PFSK-1 (cell line): ENCODE measurements around the gene CLEC2B.

Experiments used
- FOXP2 ChIP-seq: optimal IDR thresholded peaks from 2 replicates; pipeline ENCODE3; 2011; ENCODE audit warnings: borderline replicate concordance, control low read depth, inconsistent platforms; ENCODE audit not compliant: insufficient read depth; ENCODE audit errors: extremely low read length, extremely low read depth
- POLR2AphosphoS5 ChIP-seq: IDR thresholded peaks from 2 replicates; pipeline ENCODE4 v1.6.1; 2012; ENCODE audit warnings: low read depth, mild to moderate bottlenecking, control low read depth, low read length, moderate library complexity
- SIN3A ChIP-seq: IDR thresholded peaks from 2 replicates; pipeline ENCODE4 v1.6.1; 2012; ENCODE audit warnings: mild to moderate bottlenecking, low read length, moderate library complexity, borderline replicate concordance; ENCODE audit not compliant: insufficient read depth
- TAF1 ChIP-seq: IDR thresholded peaks from 2 replicates; pipeline ENCODE4 v1.6.1; 2012; ENCODE audit warnings: low read length, control low read depth, borderline replicate concordance; ENCODE audit not compliant: insufficient read depth
- TF ChIP-seq, protein P1 (sequence below), 2 experiments: IDR thresholded peaks; 2 replicates each; pipeline versions ENCODE4 v1.6.1 to v1.8.0; 2011 to 2012; ENCODE audit warnings: low read depth in 2 of 2, low read length in 2 of 2, control low read depth in 1 of 2, inconsistent platforms in 1 of 2, mild to moderate bottlenecking in 1 of 2, moderate library complexity in 1 of 2; ENCODE audit not compliant: insufficient read depth in 1 of 2

The CLEC2B gene

DNA sequence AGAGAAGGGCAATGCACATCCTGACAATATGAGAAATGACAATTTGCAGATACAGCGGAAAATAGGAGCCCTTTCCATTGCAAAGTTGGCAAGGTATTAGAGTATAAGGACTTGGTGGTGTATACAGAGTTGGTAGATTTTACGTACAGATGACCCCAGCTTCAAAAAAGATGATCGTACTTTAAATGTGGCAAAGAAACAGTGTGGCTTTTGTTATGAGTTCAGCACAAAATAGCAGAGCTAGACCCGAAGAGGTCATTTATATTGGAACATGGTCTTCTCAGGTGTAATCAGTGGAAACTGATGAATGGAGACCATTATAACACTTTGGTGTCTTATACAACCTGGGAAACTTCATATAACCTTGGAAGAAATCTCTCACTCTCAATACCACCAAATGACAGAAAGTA is 2.3 kb downstream of the CLEC2B start:
- no peak for TF ChIP-seq FOXP2
- TF ChIP-seq TAF1 = no peak
- no peak for TF ChIP-seq SIN3A
- no peak for TF ChIP-seq POLR2AphosphoS5
- TF ChIP-seq, protein P1, sequence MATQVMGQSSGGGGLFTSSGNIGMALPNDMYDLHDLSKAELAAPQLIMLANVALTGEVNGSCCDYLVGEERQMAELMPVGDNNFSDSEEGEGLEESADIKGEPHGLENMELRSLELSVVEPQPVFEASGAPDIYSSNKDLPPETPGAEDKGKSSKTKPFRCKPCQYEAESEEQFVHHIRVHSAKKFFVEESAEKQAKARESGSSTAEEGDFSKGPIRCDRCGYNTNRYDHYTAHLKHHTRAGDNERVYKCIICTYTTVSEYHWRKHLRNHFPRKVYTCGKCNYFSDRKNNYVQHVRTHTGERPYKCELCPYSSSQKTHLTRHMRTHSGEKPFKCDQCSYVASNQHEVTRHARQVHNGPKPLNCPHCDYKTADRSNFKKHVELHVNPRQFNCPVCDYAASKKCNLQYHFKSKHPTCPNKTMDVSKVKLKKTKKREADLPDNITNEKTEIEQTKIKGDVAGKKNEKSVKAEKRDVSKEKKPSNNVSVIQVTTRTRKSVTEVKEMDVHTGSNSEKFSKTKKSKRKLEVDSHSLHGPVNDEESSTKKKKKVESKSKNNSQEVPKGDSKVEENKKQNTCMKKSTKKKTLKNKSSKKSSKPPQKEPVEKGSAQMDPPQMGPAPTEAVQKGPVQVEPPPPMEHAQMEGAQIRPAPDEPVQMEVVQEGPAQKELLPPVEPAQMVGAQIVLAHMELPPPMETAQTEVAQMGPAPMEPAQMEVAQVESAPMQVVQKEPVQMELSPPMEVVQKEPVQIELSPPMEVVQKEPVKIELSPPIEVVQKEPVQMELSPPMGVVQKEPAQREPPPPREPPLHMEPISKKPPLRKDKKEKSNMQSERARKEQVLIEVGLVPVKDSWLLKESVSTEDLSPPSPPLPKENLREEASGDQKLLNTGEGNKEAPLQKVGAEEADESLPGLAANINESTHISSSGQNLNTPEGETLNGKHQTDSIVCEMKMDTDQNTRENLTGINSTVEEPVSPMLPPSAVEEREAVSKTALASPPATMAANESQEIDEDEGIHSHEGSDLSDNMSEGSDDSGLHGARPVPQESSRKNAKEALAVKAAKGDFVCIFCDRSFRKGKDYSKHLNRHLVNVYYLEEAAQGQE (IDR thresholded peaks at IDR 0.05; ENCODE audit: insufficient read depth in 1 of 2, low read depth in 2 of 2, low read length in 2 of 2) = no peak

DNA sequence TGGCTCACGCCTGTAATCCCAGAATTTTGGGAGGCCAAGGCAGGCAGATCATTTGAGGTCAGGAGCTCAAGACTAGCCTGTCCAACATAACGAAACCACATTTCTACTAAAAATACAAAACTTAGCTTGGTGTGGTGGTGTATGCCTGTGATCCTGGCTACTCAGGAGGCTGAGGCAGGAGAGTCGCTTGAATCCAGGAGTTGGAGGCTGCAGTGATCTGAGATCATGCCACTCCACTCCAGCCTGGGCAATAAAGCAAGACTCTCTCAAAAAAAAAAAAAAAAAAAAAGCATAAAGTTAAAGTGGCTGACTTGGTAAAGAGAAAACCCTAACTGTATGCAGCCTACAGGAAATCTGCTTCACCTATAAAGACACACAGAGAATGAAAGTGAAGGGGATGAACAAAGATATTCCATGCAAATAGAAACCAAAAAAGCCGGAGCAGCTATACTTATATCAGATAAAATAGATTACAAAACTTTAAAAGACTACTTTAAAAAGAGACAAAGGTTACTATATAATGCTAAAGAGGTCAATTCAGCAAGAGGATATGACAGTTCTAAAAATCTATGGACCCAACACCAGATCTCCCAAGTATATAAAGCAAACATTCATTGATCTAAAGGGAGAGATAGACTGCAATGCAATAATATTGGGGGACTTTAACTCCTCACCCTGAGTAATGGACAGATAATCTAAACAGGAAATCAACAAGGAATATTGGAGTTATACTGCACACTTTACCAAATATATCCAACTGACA is 4.1 kb downstream of the CLEC2B start:
- no peak for TF ChIP-seq SIN3A
- TF ChIP-seq TAF1 = no peak
- no peak for TF ChIP-seq FOXP2
- TF ChIP-seq POLR2AphosphoS5 = no peak
- TF ChIP-seq, protein P1 (IDR thresholded peaks at IDR 0.05; ENCODE audit: insufficient read depth in 1 of 2, low read depth in 2 of 2, low read length in 2 of 2) = no peak

DNA sequence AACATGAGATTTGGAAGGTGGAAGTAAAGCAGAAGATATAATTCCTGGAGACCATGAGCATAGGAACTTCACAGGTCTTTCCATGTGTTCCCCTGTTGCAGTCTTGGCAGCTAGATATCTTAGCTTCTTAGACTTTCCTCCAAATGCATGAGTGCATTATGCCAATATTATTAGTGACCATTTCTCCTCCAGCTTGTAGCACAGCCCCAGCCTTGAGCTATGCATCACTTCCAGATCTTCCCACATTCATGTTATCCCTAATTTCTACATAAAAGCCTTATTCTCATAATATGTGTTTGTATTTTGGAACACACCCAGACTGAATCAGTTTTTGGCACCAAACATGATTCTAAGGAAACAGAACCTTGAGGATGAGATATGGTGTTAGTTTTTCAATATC is 11.0 kb downstream of the CLEC2B start:
- TF ChIP-seq POLR2AphosphoS5 (no peak), SIN3A (no peak), FOXP2 (no peak), TAF1 (no peak)
- TF ChIP-seq, protein P1 (IDR thresholded peaks at IDR 0.05; ENCODE audit: insufficient read depth in 1 of 2, low read depth in 2 of 2, low read length in 2 of 2) = no peak

DNA sequence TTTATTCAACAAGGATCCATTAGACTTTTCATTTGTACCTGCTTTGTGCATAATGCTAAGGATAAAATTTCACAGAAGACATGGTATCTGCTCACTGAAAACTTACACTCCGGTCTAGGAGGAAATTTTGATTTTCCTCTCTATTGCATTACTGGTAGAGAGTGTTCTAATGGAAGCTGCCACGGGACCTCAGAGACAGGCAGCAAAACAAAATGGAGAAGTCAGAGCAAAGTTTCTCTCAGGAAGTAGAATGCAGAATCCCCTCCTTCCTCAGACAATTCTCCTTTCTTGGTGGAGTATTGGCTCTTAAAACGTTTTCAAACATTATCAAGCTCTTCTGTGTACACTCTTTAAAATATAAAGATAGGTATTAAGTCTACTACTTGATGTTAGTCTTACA is 12.3 kb downstream of the CLEC2B start:
- TF ChIP-seq FOXP2 = no peak
- TF ChIP-seq SIN3A = no peak
- TF ChIP-seq, protein P1 (IDR thresholded peaks at IDR 0.05; ENCODE audit: insufficient read depth in 1 of 2, low read depth in 2 of 2, low read length in 2 of 2) = no peak
- no peak for TF ChIP-seq TAF1
- TF ChIP-seq POLR2AphosphoS5 = no peak
